Measurements from ENCODE around the gene REPS2. TPM values are rescaled to one million over a fixed set of nuclear protein-coding genes. Genes with fewer than 3 reads are reported as not detected.

Gene REPS2
- total and polyA plus RNA-seq, 4 donors, result 8.0 to 18.4 (median 11.6) TPM

DNA sequence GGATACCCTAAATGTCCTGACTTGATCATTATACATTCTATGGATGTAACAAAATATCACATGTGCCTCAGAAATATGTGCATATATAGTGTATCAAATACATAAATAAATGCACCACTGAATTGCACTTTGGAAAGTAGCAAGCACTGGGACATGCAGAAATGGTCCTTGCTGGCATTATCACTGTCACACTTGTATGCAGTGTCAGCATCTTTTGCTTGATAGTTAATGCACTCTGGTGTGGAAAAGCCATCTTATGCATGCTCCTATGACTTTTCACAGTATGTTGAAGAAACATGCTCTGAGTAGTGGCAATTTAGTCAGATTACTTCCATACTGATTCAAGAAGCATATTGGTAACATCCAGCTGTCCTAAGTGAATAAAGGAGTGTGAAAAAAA, 27.5 kb upstream of the REPS2 start:
- no peaks in the 10 kb centered on the region for H3K9me3 ChIP-seq (ENCODE audit: control insufficient read depth in 4 of 4, insufficient read depth in 3 of 4, low read length in 3 of 4)
- TF ChIP-seq, protein P1, sequence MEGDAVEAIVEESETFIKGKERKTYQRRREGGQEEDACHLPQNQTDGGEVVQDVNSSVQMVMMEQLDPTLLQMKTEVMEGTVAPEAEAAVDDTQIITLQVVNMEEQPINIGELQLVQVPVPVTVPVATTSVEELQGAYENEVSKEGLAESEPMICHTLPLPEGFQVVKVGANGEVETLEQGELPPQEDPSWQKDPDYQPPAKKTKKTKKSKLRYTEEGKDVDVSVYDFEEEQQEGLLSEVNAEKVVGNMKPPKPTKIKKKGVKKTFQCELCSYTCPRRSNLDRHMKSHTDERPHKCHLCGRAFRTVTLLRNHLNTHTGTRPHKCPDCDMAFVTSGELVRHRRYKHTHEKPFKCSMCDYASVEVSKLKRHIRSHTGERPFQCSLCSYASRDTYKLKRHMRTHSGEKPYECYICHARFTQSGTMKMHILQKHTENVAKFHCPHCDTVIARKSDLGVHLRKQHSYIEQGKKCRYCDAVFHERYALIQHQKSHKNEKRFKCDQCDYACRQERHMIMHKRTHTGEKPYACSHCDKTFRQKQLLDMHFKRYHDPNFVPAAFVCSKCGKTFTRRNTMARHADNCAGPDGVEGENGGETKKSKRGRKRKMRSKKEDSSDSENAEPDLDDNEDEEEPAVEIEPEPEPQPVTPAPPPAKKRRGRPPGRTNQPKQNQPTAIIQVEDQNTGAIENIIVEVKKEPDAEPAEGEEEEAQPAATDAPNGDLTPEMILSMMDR (IDR thresholded peaks at IDR 0.05; ENCODE audit: control extremely low read depth, extremely low read depth), result no peak
- DNase-seq (no peak), ATAC-seq (ENCODE audit: insufficient read depth, low FRiP score) (no peak)
- no peaks in the 10 kb centered on the region for H3K4me1 ChIP-seq (ENCODE audit: control insufficient read depth in 5 of 5, insufficient read depth in 5 of 5, low read length in 5 of 5)
- no peak overlapping the region for H3K27ac ChIP-seq (ENCODE audit: low read depth in 1 of 2, low read length in 1 of 2)
- no peaks in the 10 kb centered on the region for H3K36me3 ChIP-seq (ENCODE audit: control insufficient read depth in 4 of 4, insufficient read depth in 4 of 4, low read length in 4 of 4)
- peaks cover 0 to 40% (median 16%) of the 10 kb centered on the region in 3 donors for H3K27me3 ChIP-seq (ENCODE audit: control insufficient read depth in 3 of 3, insufficient read depth in 3 of 3, low read length in 2 of 3)
- no peak overlapping the region for H3K9ac ChIP-seq (ENCODE audit: insufficient read depth in 1 of 2, low read length in 2 of 2)
- H3K4me3 ChIP-seq, result no peak overlapping the region

DNA sequence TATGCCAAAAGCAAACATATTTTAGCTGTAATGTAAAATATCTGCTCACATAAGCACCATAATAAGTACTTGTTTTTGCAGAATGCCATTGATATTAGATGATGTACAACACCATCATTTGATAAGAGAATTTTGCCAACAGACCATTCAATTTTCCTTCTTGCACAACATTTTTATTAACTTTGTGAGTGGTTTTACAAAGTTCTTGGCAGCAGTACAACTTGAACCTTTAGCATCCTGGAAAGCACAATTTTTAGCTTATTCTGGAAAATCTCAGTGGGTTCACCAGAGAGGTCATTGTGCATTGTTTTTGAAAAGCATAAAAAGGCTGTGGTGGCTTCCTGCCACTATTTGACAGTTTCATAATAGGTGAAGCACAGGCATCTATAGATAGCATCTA, 26.4 kb upstream of the REPS2 start:
- ATAC-seq (ENCODE audit: insufficient read depth, low FRiP score), result no peak

DNA sequence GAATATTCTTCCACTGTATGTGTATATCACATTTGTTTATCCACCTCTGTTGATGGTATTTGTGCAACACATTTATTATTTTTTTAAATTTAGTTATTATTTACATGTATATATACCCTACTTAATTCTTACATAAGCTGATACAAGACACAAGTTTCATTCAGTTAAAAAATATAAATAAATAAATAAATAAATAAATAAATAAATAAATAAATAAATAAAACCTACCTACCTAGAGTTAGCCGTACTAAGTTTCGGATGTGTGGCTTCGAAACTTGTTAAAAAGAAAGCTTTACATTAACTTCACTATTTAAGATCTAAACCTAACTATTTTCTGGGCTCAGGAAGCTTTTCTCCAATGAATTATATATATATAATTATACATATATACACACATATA, 23.3 kb upstream of the REPS2 start:
- TF ChIP-seq, protein P1 (IDR thresholded peaks at IDR 0.05; ENCODE audit: control extremely low read depth, extremely low read depth), result no peak
- Histone ChIP-seq H3K9ac (ENCODE audit: insufficient read depth in 1 of 2, low read length in 2 of 2) (no peak overlapping the region), H3K4me3 (no peak overlapping the region)

More for the DNA sequence above, 26.4 kb upstream of the REPS2 start:
- TF ChIP-seq, protein P1 (IDR thresholded peaks at IDR 0.05; ENCODE audit: control extremely low read depth, extremely low read depth), result no peak
- Histone ChIP-seq H3K4me3 (no peak overlapping the region), H3K27me3 (ENCODE audit: control insufficient read depth in 3 of 3, insufficient read depth in 3 of 3, low read length in 2 of 3) (peaks cover 0 to 36% (median 22%) of the 10 kb centered on the region in 3 donors), H3K9ac (ENCODE audit: insufficient read depth in 1 of 2, low read length in 2 of 2) (no peak overlapping the region), H3K4me1 (ENCODE audit: control insufficient read depth in 5 of 5, insufficient read depth in 5 of 5, low read length in 5 of 5) (no peaks in the 10 kb centered on the region), H3K9me3 (ENCODE audit: control insufficient read depth in 4 of 4, insufficient read depth in 3 of 4, low read length in 3 of 4) (peaks cover 0 to 6% (median 0%) of the 10 kb centered on the region in 4 donors), H3K27ac (ENCODE audit: low read depth in 1 of 2, low read length in 1 of 2) (no peak overlapping the region), H3K36me3 (ENCODE audit: control insufficient read depth in 4 of 4, insufficient read depth in 4 of 4, low read length in 4 of 4) (no peaks in the 10 kb centered on the region)
- peak in 2 of 3 donors; percentile 81 to 84 for DNase-seq

More for the DNA sequence above, 23.3 kb upstream of the REPS2 start:
- no peak for ATAC-seq (ENCODE audit: insufficient read depth, low FRiP score)
- no peak for DNase-seq
- Histone ChIP-seq H3K27ac (ENCODE audit: low read depth in 1 of 2, low read length in 1 of 2) (no peak overlapping the region), H3K36me3 (ENCODE audit: control insufficient read depth in 4 of 4, insufficient read depth in 4 of 4, low read length in 4 of 4) (no peaks in the 10 kb centered on the region), H3K4me1 (ENCODE audit: control insufficient read depth in 5 of 5, insufficient read depth in 5 of 5, low read length in 5 of 5) (no peaks in the 10 kb centered on the region), H3K27me3 (ENCODE audit: control insufficient read depth in 3 of 3, insufficient read depth in 3 of 3, low read length in 2 of 3) (peaks cover 0 to 24% (median 19%) of the 10 kb centered on the region in 3 donors), H3K9me3 (ENCODE audit: control insufficient read depth in 4 of 4, insufficient read depth in 3 of 4, low read length in 3 of 4) (peaks cover 0 to 6% (median 0%) of the 10 kb centered on the region in 4 donors)
- 96 to 98% methylated on average over 3 of the region's 3 CpGs for WGBS, 2 donors
